OCI-LY1 (cell line): ENCODE data around the gene TIPRL.

Experiments
- H2AFZ ChIP-seq: fragments of 200-600 bp; sonication (generic), shearing (Covaris generic); 2 replicates; pipeline ENCODE4 v1.6.0; 2014; ENCODE audit warnings: antibody characterized with exemption, mild to moderate bottlenecking, low read length
- H3F3A ChIP-seq: fragments of 200-600 bp; sonication (generic), shearing (Covaris generic); 2 replicates; pipeline ENCODE4 v1.6.0; 2014; ENCODE audit warnings: mild to moderate bottlenecking, antibody characterized with exemption, low read length, moderate library complexity; ENCODE audit not compliant: insufficient read depth
- H3K27ac ChIP-seq: fragments of 200-600 bp; sonication (generic); 2 replicates; pipeline ENCODE4 v1.5.1; 2014; ENCODE audit warnings: low read length, mixed run types, mild to moderate bottlenecking, low read depth; ENCODE audit not compliant: poor library complexity, severe bottlenecking
- H3K27me3 ChIP-seq: fragments of 200-600 bp; sonication (generic); 2 replicates; pipeline ENCODE4 v1.6.0; 2014; ENCODE audit warnings: antibody characterized with exemption, mild to moderate bottlenecking, low read length, moderate library complexity; ENCODE audit not compliant: insufficient read depth
- H3K36me3 ChIP-seq: fragments of 200-600 bp; sonication (generic); 2 replicates; pipeline ENCODE4 v1.6.1; 2014; ENCODE audit warnings: mild to moderate bottlenecking, antibody characterized with exemption, low read length, moderate library complexity, mixed read lengths; ENCODE audit not compliant: insufficient read depth
- H3K4me1 ChIP-seq: fragments of 200-600 bp; sonication (generic); 2 replicates; pipeline ENCODE4 v1.5.1; 2014; ENCODE audit warnings: mild to moderate bottlenecking, low read length, moderate library complexity; ENCODE audit not compliant: insufficient read depth, severe bottlenecking
- H3K4me2 ChIP-seq: fragments of 200-600 bp; sonication (generic), shearing (Covaris generic); 2 replicates; pipeline ENCODE4 v1.6.1; 2014; ENCODE audit warnings: low read length
- H3K4me3 ChIP-seq: fragments of 200-600 bp; sonication (generic); 2 replicates; pipeline ENCODE4 v1.5.1; 2014; ENCODE audit warnings: low read length, low read depth, mild to moderate bottlenecking, mixed read lengths; ENCODE audit not compliant: poor library complexity, severe bottlenecking
- H3K79me2 ChIP-seq: fragments of 200-600 bp; shearing (Covaris generic); 2 replicates; pipeline ENCODE4 v1.6.1; 2016; ENCODE audit warnings: mixed run types, low read length, mixed read lengths; ENCODE audit not compliant: insufficient read depth
- H3K9ac ChIP-seq: fragments of 200-600 bp; sonication (generic), shearing (Covaris generic); 2 replicates; pipeline ENCODE4 v1.6.1; 2014; ENCODE audit warnings: mild to moderate bottlenecking, low read length, mixed read lengths
- H3K9me2 ChIP-seq: fragments of 200-600 bp; sonication (generic), shearing (Covaris generic); 2 replicates; pipeline ENCODE4 v1.6.1; 2014; ENCODE audit warnings: low read depth, mild to moderate bottlenecking, low read length, mixed read lengths
- H3K9me3 ChIP-seq: fragments of 200-600 bp; shearing (Covaris generic); 2 replicates; pipeline ENCODE4 v1.6.1; 2014; ENCODE audit warnings: low read length, mixed read lengths
- H4K20me1 ChIP-seq: fragments of 200-600 bp; sonication (generic), shearing (Covaris generic); 2 replicates; pipeline ENCODE4 v1.6.0; 2016; ENCODE audit warnings: mild to moderate bottlenecking, low read length; ENCODE audit not compliant: insufficient read depth
- EZH2 ChIP-seq: fragments of 200-600 bp; sonication (generic), shearing (Covaris generic); IDR thresholded peaks from 2 replicates; pipeline ENCODE4 v1.8.0; 2017; ENCODE audit warnings: borderline replicate concordance, mixed run types, mild to moderate bottlenecking, antibody characterized with exemption, low read length, moderate library complexity, mixed read lengths
- TF ChIP-seq, protein P1 (sequence below): fragments of 200-600 bp; sonication (generic), shearing (Covaris generic); IDR thresholded peaks from 2 replicates; pipeline ENCODE4 v1.5.1; 2017; ENCODE audit warnings: mild to moderate bottlenecking, antibody characterized with exemption, low read length, moderate library complexity, mixed read lengths

TIPRL gene

GRCh38 chr1:168170564-168171508 is 7.9 kb upstream of the TIPRL start:
- Histone ChIP-seq H3K9me2 (no peaks in the 10 kb centered on the region), H3K27ac (no peak overlapping the region), H3K9ac (no peak overlapping the region), H3K9me3 (no peaks in the 10 kb centered on the region), H3K36me3 (no peaks in the 10 kb centered on the region), H3F3A (no peaks in the 10 kb centered on the region), H3K4me3 (no peak overlapping the region), H3K27me3 (no peaks in the 10 kb centered on the region), H4K20me1 (no peaks in the 10 kb centered on the region), H3K4me2 (no peak overlapping the region), H3K4me1 (peaks cover 7% of the 10 kb centered on the region), H3K79me2 (no peaks in the 10 kb centered on the region), H2AFZ (peak overlapping the region; percentile 85; the same call in 1 of the 2 replicates)
- no peak for TF ChIP-seq EZH2
- TF ChIP-seq, protein P1, sequence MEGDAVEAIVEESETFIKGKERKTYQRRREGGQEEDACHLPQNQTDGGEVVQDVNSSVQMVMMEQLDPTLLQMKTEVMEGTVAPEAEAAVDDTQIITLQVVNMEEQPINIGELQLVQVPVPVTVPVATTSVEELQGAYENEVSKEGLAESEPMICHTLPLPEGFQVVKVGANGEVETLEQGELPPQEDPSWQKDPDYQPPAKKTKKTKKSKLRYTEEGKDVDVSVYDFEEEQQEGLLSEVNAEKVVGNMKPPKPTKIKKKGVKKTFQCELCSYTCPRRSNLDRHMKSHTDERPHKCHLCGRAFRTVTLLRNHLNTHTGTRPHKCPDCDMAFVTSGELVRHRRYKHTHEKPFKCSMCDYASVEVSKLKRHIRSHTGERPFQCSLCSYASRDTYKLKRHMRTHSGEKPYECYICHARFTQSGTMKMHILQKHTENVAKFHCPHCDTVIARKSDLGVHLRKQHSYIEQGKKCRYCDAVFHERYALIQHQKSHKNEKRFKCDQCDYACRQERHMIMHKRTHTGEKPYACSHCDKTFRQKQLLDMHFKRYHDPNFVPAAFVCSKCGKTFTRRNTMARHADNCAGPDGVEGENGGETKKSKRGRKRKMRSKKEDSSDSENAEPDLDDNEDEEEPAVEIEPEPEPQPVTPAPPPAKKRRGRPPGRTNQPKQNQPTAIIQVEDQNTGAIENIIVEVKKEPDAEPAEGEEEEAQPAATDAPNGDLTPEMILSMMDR, result no peak

- no peaks in the 10 kb centered on the region for H3K27me3 ChIP-seq
- no peaks in the 10 kb centered on the region for H3K36me3 ChIP-seq
Measured at GRCh38 chr1:168172250-168172915, 6.4 kb upstream of the TIPRL start.

GRCh38 chr1:168178227-168178637 is 530 bp upstream of the TIPRL start:
- peak overlapping the region; percentile 95 for H3K4me2 ChIP-seq
- H3K4me3 ChIP-seq, result peak overlapping the region; percentile 72
- H3K79me2 ChIP-seq, result peaks cover 33% of the 10 kb centered on the region
- H3K9me2 ChIP-seq, result no peaks in the 10 kb centered on the region
- H3K27ac ChIP-seq, result peak overlapping the region; percentile 78
- H2AFZ ChIP-seq, result peak overlapping the region; percentile 87; the same call in 1 of the 2 replicates
- H3K27me3 ChIP-seq, result no peaks in the 10 kb centered on the region
- H3K36me3 ChIP-seq, result no peaks in the 10 kb centered on the region
- H3K9ac ChIP-seq, result peak overlapping the region; percentile 90
- TF ChIP-seq EZH2, result no peak
- no peaks in the 10 kb centered on the region for H4K20me1 ChIP-seq
- no peaks in the 10 kb centered on the region for H3F3A ChIP-seq
- H3K4me1 ChIP-seq, result peaks cover 14% of the 10 kb centered on the region
- H3K9me3 ChIP-seq, result no peaks in the 10 kb centered on the region

More at GRCh38 chr1:168172250-168172915, 6.4 kb upstream of the TIPRL start:
- H2AFZ ChIP-seq, result no peak overlapping the region
- TF ChIP-seq EZH2, result no peak
- TF ChIP-seq, protein P1, result no peak
- no peaks in the 10 kb centered on the region for H3K79me2 ChIP-seq
- H3K27ac ChIP-seq, result no peak overlapping the region
- no peaks in the 10 kb centered on the region for H3K9me2 ChIP-seq
- H3K9ac ChIP-seq, result no peak overlapping the region
- no peak overlapping the region for H3K4me3 ChIP-seq
- H4K20me1 ChIP-seq, result no peaks in the 10 kb centered on the region
- no peaks in the 10 kb centered on the region for H3K9me3 ChIP-seq
- H3K4me1 ChIP-seq, result peaks cover 7% of the 10 kb centered on the region
- no peak overlapping the region for H3K4me2 ChIP-seq
- H3F3A ChIP-seq, result no peaks in the 10 kb centered on the region
